Superior temporal gyrus (tissue), 1 donor: ENCODE data around the gene ASCL5.
"Not testable (repeated sequence)": the region's sequence is repeated elsewhere in the genome, so short reads cannot be mapped to it uniquely, and the experiment has no call there.

Source experiments
- DNase-seq: peaks from one replicate; pipeline ENCODE4 v3.0.0-alpha.2; 2016; ENCODE audit errors: extremely low spot score

The ASCL5 gene

GRCh38 chr1:201126832-201127754, at the start of gene ASCL5:
ASCL5 (minus strand) TSS chr1:201127184; CDS start chr1:201115372, 11,812 bp downstream.
- no peak for DNase-seq

- no peak for DNase-seq
These were observed 49.0 kb upstream of the ASCL5 start for GRCh38 chr1:201175820-201176500.

- no peak for DNase-seq
These were observed 46.8 kb upstream of the ASCL5 start for GRCh38 chr1:201173736-201174135.

- DNase-seq: no peak
These were observed 46.1 kb upstream of the ASCL5 start for GRCh38 chr1:201172999-201173610.

GRCh38 chr1:201172326-201172725, 45.3 kb upstream of the ASCL5 start:
- DNase-seq: no peak

GRCh38 chr1:201171063-201172036, 44.4 kb upstream of the ASCL5 start:
- DNase-seq: peak; percentile 61

- peak; percentile 86 for DNase-seq
These were observed 43.6 kb upstream of the ASCL5 start for GRCh38 chr1:201170533-201171062.

- peak; percentile 32 for DNase-seq
These were observed 43.1 kb upstream of the ASCL5 start for GRCh38 chr1:201169971-201170532.

GRCh38 chr1:201169203-201169602, 42.2 kb upstream of the ASCL5 start:
- no peak for DNase-seq

- DNase-seq: no peak
These were observed 40.3 kb upstream of the ASCL5 start for GRCh38 chr1:201167041-201167991.

GRCh38 chr1:201164645-201165044, 37.7 kb upstream of the ASCL5 start:
- no peak for DNase-seq

- DNase-seq: no peak
These were observed 36.7 kb upstream of the ASCL5 start for GRCh38 chr1:201163707-201164106.

- DNase-seq: not testable (repeated sequence)
These were observed 36.1 kb upstream of the ASCL5 start for GRCh38 chr1:201163036-201163435.

- DNase-seq: no peak
These were observed 31.0 kb upstream of the ASCL5 start for GRCh38 chr1:201157949-201158348.

GRCh38 chr1:201156819-201157218, 29.8 kb upstream of the ASCL5 start:
- DNase-seq: no peak

GRCh38 chr1:201156346-201156745, 29.4 kb upstream of the ASCL5 start:
- no peak for DNase-seq

GRCh38 chr1:201155354-201155753, 28.4 kb upstream of the ASCL5 start:
- no peak for DNase-seq

- peak; percentile 98 for DNase-seq
These were observed 27.6 kb upstream of the ASCL5 start, which contains the start of gene TMEM9 for GRCh38 chr1:201154389-201155165. TMEM9 (minus strand) TSS chr1:201154474; CDS start chr1:201153923, 551 bp downstream.
